ENCODE results near the gene TULP4. TPM values are rescaled to one million over a fixed set of nuclear protein-coding genes. Genes with fewer than 3 reads are reported as not detected.
"Not testable (repeated sequence)": the region's sequence is repeated elsewhere in the genome, so short reads cannot be mapped to it uniquely, and the experiment has no call there.

TULP4 gene
- polyA plus RNA-seq, 2 of the 4 experiments (the other 2 are of a cell fraction): 5.0 to 10.6 TPM

GRCh38 chr6:158522616-158523015, 210.4 kb downstream of the TULP4 start (continued):
- no peak for TF ChIP-seq HMGXB4 (CRISPR knock-in tag; IDR thresholded peaks at IDR 0.05; ENCODE audit: borderline replicate concordance)
- TF ChIP-seq TFCP2L1 (CRISPR knock-in tag; IDR thresholded peaks at IDR 0.05): no peak

- ChIA-PET CTCF (interaction anchor here (1.0 kb wide), 1 partner anchor 303 kb away, joined by 6 read pairs; no protein-coding TSS in a partner anchor), POLR2A (no interaction called here)
- Histone ChIP-seq H3K27ac (no peak overlapping the region), H3K9me3 (peaks cover 6% of the 10 kb centered on the region; the same call in 1 of the 3 replicates), H3K4me2 (no peak overlapping the region), H3K4me1 (no peaks in the 10 kb centered on the region), H3K4me3 (no peak overlapping the region)
- FAIRE-seq: no peak
- 55% methylated on average over 7 of the region's 15 CpGs for WGBS (ENCODE audit: missing lambda C conversion rate)
- DNase-seq (ENCODE audit: low read depth in 1 of 2, low spot score in 1 of 2): no peak
- ATAC-seq: no peak
- TF ChIP-seq HOXB13 (CRISPR knock-in tag; IDR thresholded peaks at IDR 0.05; ENCODE audit: low read depth) (no peak), ZC3H11A (IDR thresholded peaks at IDR 0.05) (no peak), EP300 (IDR thresholded peaks at IDR 0.05) (no peak), FOSB (CRISPR knock-in tag; IDR thresholded peaks at IDR 0.05) (no peak), MYC (IDR thresholded peaks at IDR 0.05; ENCODE audit: borderline replicate concordance, low read length) (no peak), ELK1 (IDR thresholded peaks at IDR 0.05; ENCODE audit: low read depth, low read length) (no peak), CBX8 (IDR thresholded peaks at IDR 0.05) (no peak), PBX3 (IDR thresholded peaks at IDR 0.05) (no peak), FOXS1 (CRISPR knock-in tag; IDR thresholded peaks at IDR 0.05) (no peak), FOSL2 (IDR thresholded peaks at IDR 0.05) (no peak), FOSL2 (CRISPR knock-in tag; IDR thresholded peaks at IDR 0.05) (no peak), POLR2AphosphoS2 (conservative IDR thresholded peaks at IDR 0.05; ENCODE audit: low read length) (no peak), KDM1A (IDR thresholded peaks at IDR 0.05; ENCODE audit: low read depth) (no peak), REST (IDR thresholded peaks at IDR 0.05) (no peak), MAX (IDR thresholded peaks at IDR 0.05) (no peak), ZNF302 (CRISPR knock-in tag; IDR thresholded peaks at IDR 0.05) (no peak), CBX2 (IDR thresholded peaks at IDR 0.05; ENCODE audit: borderline replicate concordance, low read depth) (no peak)
These were observed 212.0 kb downstream of the TULP4 start for GRCh38 chr6:158524311-158524710.

GRCh38 chr6:158527858-158528257, 215.6 kb downstream of the TULP4 start:
- POLR2A ChIA-PET; H3K9me3 ChIP-seq; FAIRE-seq; H3K4me2 ChIP-seq; H3K4me3 ChIP-seq; H3K27ac ChIP-seq; H3K4me1 ChIP-seq; ATAC-seq; DNase-seq (ENCODE audit: low read depth in 1 of 2, low spot score in 1 of 2); CTCF ChIA-PET: not testable (repeated sequence)
- WGBS (ENCODE audit: missing lambda C conversion rate): 5% methylated on average over 1 of the region's 1 CpG
